GM12801 (cell line): ENCODE measurements around the gene FSIP1.

Source experiments
- CTCF ChIP-seq: IDR thresholded peaks from one replicate; pipeline ENCODE4 v1.5.1; 2011; ENCODE audit warnings: control low read depth; ENCODE audit not compliant: insufficient read length; ENCODE audit errors: extremely low read depth

FSIP1 gene

GRCh38 chr15:39704235-39704634, 78.4 kb downstream of the FSIP1 start:
- no peak for TF ChIP-seq CTCF

- no peak for TF ChIP-seq CTCF
Measured at GRCh38 chr15:39701988-39702387, 80.7 kb downstream of the FSIP1 start.

- no peak for TF ChIP-seq CTCF
Measured at GRCh38 chr15:39700375-39700700, 82.3 kb downstream of the FSIP1 start.

- no peak for TF ChIP-seq CTCF
Measured at GRCh38 chr15:39699516-39700374, 82.9 kb downstream of the FSIP1 start.

GRCh38 chr15:39698444-39699390, 83.9 kb downstream of the FSIP1 start:
- TF ChIP-seq CTCF: no peak

GRCh38 chr15:39697509-39697908, 85.1 kb downstream of the FSIP1 start:
- TF ChIP-seq CTCF: no peak

GRCh38 chr15:39695793-39696192, 86.8 kb downstream of the FSIP1 start:
- TF ChIP-seq CTCF: no peak
